Stomach smooth muscle (tissue), 2 donors: ENCODE measurements around the gene ZBED1.
"Not testable (repeated sequence)": the region's sequence is repeated elsewhere in the genome, so short reads cannot be mapped to it uniquely, and the experiment has no call there.

Source experiments
- H3K27ac ChIP-seq: one replicate; pipeline ENCODE4 v1.7.0; 2013; ENCODE audit warnings: mild to moderate bottlenecking, low read length, inconsistent platforms
- H3K27me3 ChIP-seq, 2 donors: one replicate each; pipeline ENCODE4 v1.7.0; 2013; ENCODE audit warnings: low read length in 2 of 2; ENCODE audit not compliant: insufficient read depth in 2 of 2, control insufficient read depth in 1 of 2
- H3K36me3 ChIP-seq, 2 donors: one replicate each; pipeline ENCODE4 v1.7.0; 2013; ENCODE audit warnings: low read length in 2 of 2; ENCODE audit not compliant: control insufficient read depth in 2 of 2, insufficient read depth in 2 of 2
- H3K4me1 ChIP-seq: one replicate; pipeline ENCODE4 v1.7.0; 2013; ENCODE audit warnings: low read length; ENCODE audit not compliant: control insufficient read depth, insufficient read depth
- H3K4me3 ChIP-seq, 2 donors: one replicate each; pipeline ENCODE4 v1.7.0; 2013; ENCODE audit warnings: low read length in 2 of 2
- H3K9ac ChIP-seq, 2 donors: one replicate each; pipeline ENCODE4 v1.7.0; 2013; ENCODE audit warnings: low read length in 2 of 2, mild to moderate bottlenecking in 1 of 2
- H3K9me3 ChIP-seq, 2 donors: one replicate each; pipeline ENCODE4 v1.7.0; 2013; ENCODE audit warnings: low read length in 2 of 2; ENCODE audit not compliant: control insufficient read depth in 2 of 2
- donor health status: healthy.
- donor health status: Pancreatic carcinoma.

Gene ZBED1

DNA sequence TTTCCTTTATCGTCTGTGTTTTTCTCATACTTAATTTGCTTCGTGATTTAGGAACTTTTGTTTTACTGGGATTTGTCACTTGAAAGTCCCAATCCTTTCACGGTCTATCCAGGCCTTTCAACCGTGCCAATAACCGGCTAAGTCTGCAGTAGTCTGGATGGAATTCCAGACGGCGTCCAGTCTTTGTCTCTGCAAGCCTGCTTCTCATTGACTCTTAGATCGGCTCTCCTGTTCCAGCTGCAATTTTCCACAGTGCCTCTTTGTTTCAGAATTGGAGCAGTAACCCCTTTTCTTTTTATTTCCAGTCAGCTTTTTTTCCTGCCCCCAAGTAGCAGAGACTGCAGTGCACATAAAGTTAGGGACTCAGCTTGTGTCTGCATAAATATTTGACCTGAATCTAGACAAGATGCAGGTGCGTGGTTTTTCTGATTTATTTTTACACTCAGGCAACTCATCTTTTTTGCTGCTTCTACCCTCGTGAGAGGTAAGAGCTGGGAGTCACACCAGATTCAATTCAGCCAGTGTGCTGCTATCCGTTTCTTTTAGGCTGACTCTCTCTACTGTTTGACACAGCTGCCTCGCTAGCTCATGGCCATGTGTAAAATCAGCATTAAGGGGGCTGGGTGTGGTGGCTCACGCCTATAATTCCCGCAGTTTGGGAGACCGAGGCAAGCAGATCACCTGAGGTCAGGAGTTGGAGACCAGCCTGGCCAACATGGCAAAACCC is 37.4 kb upstream of the ZBED1 start:
- H3K4me1 ChIP-seq: no peaks in the 10 kb centered on the region
- H3K36me3 ChIP-seq: no peaks in the 10 kb centered on the region
- no peaks in the 10 kb centered on the region for H3K9me3 ChIP-seq
- H3K27ac ChIP-seq: no peak overlapping the region
- no peak overlapping the region for H3K4me3 ChIP-seq
- H3K9ac ChIP-seq: no peak overlapping the region
- no peaks in the 10 kb centered on the region for H3K27me3 ChIP-seq

DNA sequence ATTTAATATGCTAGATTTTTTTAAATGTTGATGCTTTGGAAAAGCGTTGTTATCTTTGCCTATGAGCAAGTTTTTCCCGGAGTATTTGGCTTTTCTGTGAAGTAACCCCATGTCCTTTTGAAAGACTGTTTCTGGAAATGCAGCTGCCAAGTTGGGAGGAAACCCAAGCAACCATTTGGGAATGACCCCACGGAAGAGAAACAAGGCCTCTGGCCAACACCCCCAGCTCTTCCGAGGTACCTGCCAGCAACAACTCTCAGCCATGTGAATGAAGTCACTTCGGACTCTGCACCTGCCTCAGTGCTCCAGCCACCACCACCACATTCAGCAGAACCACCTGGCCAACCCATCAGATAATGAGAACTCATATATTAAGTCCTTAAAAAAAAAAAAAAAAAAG is 36.2 kb upstream of the ZBED1 start:
- no peak overlapping the region for H3K27ac ChIP-seq
- no peak overlapping the region for H3K4me3 ChIP-seq
- H3K9ac ChIP-seq: no peak overlapping the region
- no peaks in the 10 kb centered on the region for H3K4me1 ChIP-seq
- H3K36me3 ChIP-seq: no peaks in the 10 kb centered on the region
- no peaks in the 10 kb centered on the region for H3K9me3 ChIP-seq
- H3K27me3 ChIP-seq: no peaks in the 10 kb centered on the region

DNA sequence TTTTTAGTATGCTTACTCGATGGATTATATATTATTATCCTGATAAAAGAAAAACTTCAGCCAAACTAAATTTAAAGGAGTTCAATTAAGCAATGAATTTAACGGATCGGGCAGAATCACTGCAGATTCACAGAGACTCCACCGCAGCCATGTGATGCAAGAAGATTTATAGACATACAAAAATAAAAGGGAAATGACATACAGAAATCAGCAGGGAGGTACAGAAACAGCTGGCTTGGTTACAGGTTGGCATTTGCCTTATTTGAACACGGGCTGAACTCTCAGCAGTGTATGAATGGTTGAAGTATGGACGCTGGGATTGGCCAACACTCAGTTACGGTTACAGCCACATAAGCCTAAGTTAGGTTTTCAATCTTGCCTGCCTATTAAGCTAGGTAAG is 35.4 kb upstream of the ZBED1 start:
- no peaks in the 10 kb centered on the region for H3K36me3 ChIP-seq
- no peaks in the 10 kb centered on the region for H3K27me3 ChIP-seq
- no peaks in the 10 kb centered on the region for H3K4me1 ChIP-seq
- H3K9me3 ChIP-seq: no peaks in the 10 kb centered on the region
- H3K9ac ChIP-seq: no peak overlapping the region
- H3K27ac ChIP-seq: no peak overlapping the region
- no peak overlapping the region for H3K4me3 ChIP-seq

DNA sequence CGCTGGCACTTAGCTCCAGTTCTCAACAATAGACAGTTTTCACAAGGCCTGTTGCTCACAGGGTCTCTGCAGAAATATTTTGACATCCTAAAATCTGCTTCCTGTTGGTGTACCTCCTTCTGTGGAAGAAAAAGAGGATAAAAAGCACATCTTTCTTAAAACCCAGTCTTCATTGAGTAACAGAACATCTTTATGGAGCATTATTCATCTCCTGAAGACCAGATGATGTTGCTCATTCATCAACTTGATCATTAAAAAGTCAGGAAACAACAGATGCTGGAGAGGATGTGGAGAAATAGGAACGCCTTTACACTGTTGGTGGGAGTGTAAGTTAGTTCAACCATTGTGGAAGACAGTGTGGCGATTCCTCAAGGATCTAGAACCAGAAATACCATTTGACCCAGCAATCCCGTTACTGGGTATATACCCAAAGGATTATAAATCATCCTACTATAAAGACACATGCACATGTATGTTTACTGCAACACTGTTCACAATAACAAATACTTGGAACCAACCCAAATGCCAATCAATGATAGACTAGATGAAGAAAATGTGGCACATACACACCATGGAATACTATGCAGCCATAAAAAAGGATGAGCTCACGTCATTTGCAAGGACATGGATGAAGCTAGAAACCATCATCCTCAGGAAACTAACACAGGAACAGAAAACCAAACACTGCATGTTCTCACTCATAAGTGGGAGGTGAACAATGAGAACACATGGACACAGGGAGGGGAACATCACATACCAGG is 33.7 kb upstream of the ZBED1 start:
- H3K9me3 ChIP-seq, H3K4me3 ChIP-seq, H3K4me1 ChIP-seq: not testable (repeated sequence)

DNA sequence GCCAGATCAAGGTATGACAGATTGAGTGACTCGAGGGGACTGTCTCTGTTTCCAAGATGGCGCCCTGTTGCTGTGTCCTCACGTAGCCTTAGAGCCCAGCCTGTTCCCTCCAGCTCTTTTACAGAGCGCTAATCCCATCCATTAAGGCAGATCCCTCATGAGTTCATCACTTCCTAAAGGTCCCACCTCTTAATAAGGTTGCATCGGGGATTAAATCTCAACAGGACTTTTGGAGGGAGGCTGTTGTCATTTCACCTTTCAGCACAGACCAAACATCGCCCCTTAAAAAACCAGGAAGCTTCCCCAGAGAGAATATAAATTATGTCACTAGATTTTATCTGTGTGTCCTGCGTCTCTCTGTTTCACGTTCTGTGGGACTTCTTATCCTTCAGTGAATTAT is 32.6 kb upstream of the ZBED1 start:
- Histone ChIP-seq H3K27me3 (no peaks in the 10 kb centered on the region), H3K36me3 (no peaks in the 10 kb centered on the region), H3K27ac (no peak overlapping the region)

More for the DNA sequence above, 33.7 kb upstream of the ZBED1 start:
- H3K27me3 ChIP-seq, H3K9ac ChIP-seq, H3K36me3 ChIP-seq, H3K27ac ChIP-seq: not testable (repeated sequence)

DNA sequence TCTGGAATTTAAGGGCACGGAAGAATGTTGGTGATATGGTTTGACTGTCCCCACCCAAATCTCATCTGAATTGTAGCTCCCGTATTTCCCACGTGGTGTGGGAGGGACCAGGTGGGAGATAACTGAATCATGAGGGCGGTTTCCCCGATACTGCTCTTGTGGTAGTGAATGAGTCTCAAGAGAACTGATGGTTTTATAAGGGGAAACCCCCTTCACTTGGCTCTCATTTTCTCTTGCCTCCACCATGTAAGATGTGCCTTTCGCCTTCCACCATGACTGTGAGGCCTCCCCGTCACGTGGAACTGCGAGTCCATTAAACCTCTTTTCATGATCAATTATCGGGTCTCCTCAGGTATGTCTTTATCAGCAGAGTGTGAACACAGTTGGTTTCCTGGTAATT is 25.6 kb upstream of the ZBED1 start:
- Histone ChIP-seq H3K9ac (no peak overlapping the region), H3K9me3 (peaks cover 0 to 3% of the 10 kb centered on the region in 2 donors), H3K4me1 (no peaks in the 10 kb centered on the region), H3K36me3 (no peaks in the 10 kb centered on the region), H3K27me3 (peaks cover 0 to 2% of the 10 kb centered on the region in 2 donors), H3K27ac (no peak overlapping the region), H3K4me3 (no peak overlapping the region)

More for the DNA sequence above, 32.6 kb upstream of the ZBED1 start:
- Histone ChIP-seq H3K9ac (no peak overlapping the region), H3K9me3 (no peaks in the 10 kb centered on the region), H3K4me1 (no peaks in the 10 kb centered on the region), H3K4me3 (no peak overlapping the region)

DNA sequence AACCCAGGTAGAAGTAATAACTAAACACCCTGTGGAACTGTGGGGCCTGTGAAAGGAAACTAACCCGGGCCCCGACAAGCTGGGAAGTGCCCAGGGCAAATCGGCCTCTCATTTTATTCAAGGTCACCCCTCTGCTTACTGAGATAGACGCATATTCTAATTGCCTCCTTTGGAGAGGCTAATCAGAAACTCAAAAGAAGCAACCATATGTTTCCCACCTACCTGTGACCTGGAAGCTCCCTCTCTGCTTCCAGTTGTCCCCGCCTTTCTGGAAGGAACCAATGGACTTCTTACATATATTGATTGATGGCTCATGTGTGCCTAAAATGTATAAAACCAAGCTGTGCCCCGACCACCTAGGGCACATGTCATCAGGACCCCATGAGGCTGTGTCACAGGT is 23.1 kb upstream of the ZBED1 start:
- Histone ChIP-seq H3K9me3 (peaks cover 0 to 3% of the 10 kb centered on the region in 2 donors), H3K36me3 (no peaks in the 10 kb centered on the region), H3K9ac (no peak overlapping the region), H3K27me3 (peaks cover 0 to 2% of the 10 kb centered on the region in 2 donors), H3K27ac (no peak overlapping the region), H3K4me1 (no peaks in the 10 kb centered on the region), H3K4me3 (no peak overlapping the region)

DNA sequence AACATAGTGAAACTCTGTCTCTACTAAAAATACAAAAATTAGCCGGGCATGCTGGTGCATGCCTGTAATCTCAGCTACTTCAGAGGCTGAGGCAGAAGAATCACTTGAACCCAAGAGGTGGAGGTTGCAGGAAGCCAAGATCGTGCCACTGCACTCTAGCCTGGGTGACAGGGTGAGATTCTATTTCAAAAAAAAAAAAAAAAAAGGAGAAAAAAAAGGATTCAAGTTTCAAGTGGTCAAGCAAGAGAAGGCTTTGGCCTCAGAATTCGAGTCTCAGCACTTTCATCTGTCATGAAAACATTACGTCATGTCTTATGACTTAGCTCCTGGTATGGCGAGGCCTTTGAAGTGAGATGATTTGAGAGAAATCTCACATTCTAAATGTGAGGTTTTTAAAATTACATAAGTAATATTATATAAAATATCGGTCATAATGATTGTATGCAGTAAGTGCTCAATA is 21.2 kb upstream of the ZBED1 start:
- Histone ChIP-seq H3K9me3 (peaks cover 0 to 3% of the 10 kb centered on the region in 2 donors), H3K27ac (no peak overlapping the region), H3K4me1 (no peaks in the 10 kb centered on the region), H3K27me3 (peaks cover 0 to under 1% of the 10 kb centered on the region in 2 donors), H3K4me3 (no peak overlapping the region), H3K36me3 (no peaks in the 10 kb centered on the region), H3K9ac (no peak overlapping the region)

DNA sequence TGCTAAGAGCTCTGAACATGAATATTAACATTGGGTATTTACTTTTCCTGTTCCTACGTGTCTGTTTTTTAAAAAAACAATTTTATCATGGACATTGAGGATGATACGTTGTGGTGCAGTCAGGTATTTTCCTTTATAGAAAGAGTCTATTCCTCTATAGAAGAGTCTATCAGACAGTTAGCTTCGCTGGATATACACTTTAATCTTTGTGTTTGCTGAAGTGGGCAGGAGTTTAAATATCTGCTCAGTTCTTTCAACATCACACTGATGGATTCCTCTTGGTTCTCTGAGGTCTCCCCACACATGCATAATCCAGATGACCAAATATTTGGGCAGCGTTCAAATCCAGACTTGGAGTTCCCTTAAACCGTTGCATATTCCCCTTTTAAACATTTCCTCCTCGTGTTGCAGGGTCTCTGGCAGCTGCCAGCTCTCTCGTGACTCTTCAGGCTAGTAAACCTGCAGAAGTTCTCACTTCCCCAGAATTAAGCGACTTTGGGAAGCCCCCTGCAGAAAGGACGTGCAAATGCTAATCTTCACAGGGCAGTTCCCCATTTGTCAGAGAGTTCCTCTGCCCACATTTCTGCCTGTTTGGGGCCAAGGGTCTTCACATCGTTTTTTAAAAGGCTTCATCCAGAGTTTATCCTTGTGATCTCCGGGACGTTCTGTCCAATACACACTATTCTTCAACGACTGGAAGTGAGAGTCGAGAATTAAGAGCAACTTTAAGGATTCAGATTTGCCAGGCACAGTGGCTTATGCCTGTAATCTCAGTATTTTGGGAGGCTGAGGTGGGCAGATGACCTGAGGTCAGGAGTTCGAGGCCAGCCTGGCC is 20.5 kb upstream of the ZBED1 start:
- peaks cover 0 to 2% of the 10 kb centered on the region in 2 donors for H3K9me3 ChIP-seq
- no peak overlapping the region for H3K27ac ChIP-seq
- H3K4me3 ChIP-seq: no peak overlapping the region
- H3K36me3 ChIP-seq: no peaks in the 10 kb centered on the region
- H3K4me1 ChIP-seq: no peaks in the 10 kb centered on the region
- H3K9ac ChIP-seq: no peak overlapping the region
- no peaks in the 10 kb centered on the region for H3K27me3 ChIP-seq

DNA sequence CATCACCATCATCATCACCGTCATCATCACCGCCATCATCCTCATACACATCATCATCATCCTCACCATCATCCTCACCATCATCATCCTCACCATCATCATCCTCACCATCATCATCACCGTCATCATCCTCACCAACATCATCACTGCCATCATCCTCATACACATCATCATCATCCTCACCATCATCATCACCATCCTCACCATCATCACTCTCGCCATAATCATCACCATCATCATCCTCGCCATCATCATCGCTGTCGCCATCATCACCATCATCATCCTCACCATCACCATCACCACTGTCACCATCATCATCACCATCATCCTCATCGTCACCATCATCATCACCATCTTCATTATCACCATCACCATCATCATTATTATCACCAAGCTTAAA is 19.8 kb upstream of the ZBED1 start:
- H3K27ac ChIP-seq: no peak overlapping the region
- no peaks in the 10 kb centered on the region for H3K9me3 ChIP-seq
- no peaks in the 10 kb centered on the region for H3K4me1 ChIP-seq
- no peaks in the 10 kb centered on the region for H3K27me3 ChIP-seq
- H3K9ac ChIP-seq: no peak overlapping the region
- no peaks in the 10 kb centered on the region for H3K36me3 ChIP-seq
- no peak overlapping the region for H3K4me3 ChIP-seq
